Measurements from ENCODE around the gene PACSIN2.

The PACSIN2 gene

DNA sequence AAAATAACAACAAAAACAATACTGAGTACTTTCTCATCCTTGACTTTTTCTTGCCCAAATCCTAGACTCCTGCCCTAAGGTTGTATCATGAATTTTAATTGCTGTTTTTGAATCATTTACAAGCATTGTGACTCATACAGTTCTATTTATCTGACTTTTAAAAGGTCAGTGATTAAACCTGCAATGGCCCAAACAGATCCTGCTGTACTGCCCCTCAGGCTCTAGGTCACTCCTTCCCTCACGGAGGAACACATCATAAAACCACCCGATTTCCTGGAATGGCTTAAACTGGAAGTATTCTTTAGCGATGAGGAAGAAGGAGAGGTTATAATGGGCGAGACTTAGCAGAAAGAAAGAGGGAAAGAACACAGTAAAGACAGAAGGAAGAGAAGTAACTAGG lies 170.2 kb downstream of the PACSIN2 start:
- Histone ChIP-seq H3K4me3 (replicated peaks; ENCODE audit: insufficient read depth, low read length) (no peak overlapping the region), H3K27me3 (ENCODE audit: insufficient read depth, poor library complexity, severe bottlenecking) (no peaks in the 10 kb centered on the region), H3K27ac (replicated peaks) (no peak overlapping the region)
- no peak for TF ChIP-seq POLR2AphosphoS5 (IDR thresholded peaks at IDR 0.05; ENCODE audit: low read depth)
- TF ChIP-seq, protein P1, sequence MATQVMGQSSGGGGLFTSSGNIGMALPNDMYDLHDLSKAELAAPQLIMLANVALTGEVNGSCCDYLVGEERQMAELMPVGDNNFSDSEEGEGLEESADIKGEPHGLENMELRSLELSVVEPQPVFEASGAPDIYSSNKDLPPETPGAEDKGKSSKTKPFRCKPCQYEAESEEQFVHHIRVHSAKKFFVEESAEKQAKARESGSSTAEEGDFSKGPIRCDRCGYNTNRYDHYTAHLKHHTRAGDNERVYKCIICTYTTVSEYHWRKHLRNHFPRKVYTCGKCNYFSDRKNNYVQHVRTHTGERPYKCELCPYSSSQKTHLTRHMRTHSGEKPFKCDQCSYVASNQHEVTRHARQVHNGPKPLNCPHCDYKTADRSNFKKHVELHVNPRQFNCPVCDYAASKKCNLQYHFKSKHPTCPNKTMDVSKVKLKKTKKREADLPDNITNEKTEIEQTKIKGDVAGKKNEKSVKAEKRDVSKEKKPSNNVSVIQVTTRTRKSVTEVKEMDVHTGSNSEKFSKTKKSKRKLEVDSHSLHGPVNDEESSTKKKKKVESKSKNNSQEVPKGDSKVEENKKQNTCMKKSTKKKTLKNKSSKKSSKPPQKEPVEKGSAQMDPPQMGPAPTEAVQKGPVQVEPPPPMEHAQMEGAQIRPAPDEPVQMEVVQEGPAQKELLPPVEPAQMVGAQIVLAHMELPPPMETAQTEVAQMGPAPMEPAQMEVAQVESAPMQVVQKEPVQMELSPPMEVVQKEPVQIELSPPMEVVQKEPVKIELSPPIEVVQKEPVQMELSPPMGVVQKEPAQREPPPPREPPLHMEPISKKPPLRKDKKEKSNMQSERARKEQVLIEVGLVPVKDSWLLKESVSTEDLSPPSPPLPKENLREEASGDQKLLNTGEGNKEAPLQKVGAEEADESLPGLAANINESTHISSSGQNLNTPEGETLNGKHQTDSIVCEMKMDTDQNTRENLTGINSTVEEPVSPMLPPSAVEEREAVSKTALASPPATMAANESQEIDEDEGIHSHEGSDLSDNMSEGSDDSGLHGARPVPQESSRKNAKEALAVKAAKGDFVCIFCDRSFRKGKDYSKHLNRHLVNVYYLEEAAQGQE (IDR thresholded peaks at IDR 0.05; ENCODE audit: insufficient replicate concordance, low read depth): no peak
- TF ChIP-seq GABPA (IDR thresholded peaks at IDR 0.05; ENCODE audit: low read depth): no peak
- no peak for DNase-seq (ENCODE audit: low read depth in 1 of 2, low spot score in 1 of 2)

DNA sequence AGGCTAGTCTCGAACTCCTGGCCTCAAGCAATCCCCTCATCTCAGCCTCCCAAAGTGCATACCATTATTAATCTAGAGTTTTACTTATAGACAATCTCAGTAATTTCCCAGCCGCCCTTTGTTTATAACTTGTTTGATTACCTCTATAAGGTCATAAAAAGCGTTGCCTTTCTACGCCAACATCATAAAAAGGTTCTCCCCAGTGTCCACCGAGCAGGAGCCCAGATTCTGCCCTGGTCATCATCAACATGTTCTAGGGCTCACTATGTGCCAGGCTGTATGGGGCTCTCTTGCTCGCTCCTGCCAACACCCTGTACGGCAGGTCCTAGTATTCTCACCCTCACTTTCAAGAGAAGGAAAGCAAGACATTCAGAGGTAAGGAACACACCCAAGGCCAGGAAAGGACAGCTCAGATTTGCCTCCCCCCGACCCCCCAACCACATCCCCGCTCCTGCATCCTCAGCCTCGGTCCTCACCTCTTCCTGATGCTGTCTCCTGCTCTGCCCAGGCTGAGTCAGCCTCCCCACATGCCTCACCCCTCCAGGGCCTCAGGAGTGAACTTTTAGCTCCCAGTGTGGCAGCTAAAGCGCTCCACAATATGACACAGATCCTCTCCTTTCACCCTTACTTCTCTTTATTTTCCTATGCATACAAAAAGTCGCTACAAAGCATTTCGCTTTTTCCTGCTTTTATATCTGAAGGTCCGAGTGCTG lies 172.1 kb downstream of the PACSIN2 start:
- no peak for DNase-seq (ENCODE audit: low read depth in 1 of 2, low spot score in 1 of 2)
- no peak overlapping the region for H3K4me3 ChIP-seq (replicated peaks; ENCODE audit: insufficient read depth, low read length)
- H3K27me3 ChIP-seq (ENCODE audit: insufficient read depth, poor library complexity, severe bottlenecking): no peaks in the 10 kb centered on the region
- TF ChIP-seq POLR2AphosphoS5 (IDR thresholded peaks at IDR 0.05; ENCODE audit: low read depth): no peak
- TF ChIP-seq, protein P2, sequence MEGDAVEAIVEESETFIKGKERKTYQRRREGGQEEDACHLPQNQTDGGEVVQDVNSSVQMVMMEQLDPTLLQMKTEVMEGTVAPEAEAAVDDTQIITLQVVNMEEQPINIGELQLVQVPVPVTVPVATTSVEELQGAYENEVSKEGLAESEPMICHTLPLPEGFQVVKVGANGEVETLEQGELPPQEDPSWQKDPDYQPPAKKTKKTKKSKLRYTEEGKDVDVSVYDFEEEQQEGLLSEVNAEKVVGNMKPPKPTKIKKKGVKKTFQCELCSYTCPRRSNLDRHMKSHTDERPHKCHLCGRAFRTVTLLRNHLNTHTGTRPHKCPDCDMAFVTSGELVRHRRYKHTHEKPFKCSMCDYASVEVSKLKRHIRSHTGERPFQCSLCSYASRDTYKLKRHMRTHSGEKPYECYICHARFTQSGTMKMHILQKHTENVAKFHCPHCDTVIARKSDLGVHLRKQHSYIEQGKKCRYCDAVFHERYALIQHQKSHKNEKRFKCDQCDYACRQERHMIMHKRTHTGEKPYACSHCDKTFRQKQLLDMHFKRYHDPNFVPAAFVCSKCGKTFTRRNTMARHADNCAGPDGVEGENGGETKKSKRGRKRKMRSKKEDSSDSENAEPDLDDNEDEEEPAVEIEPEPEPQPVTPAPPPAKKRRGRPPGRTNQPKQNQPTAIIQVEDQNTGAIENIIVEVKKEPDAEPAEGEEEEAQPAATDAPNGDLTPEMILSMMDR (IDR thresholded peaks at IDR 0.05; ENCODE audit: insufficient read depth, low read length): no peak
- TF ChIP-seq SPI1 (IDR thresholded peaks at IDR 0.05; ENCODE audit: borderline replicate concordance, low read depth): no peak
- TF ChIP-seq, protein P1 (IDR thresholded peaks at IDR 0.05; ENCODE audit: insufficient replicate concordance, low read depth): no peak
- TF ChIP-seq GABPA (IDR thresholded peaks at IDR 0.05; ENCODE audit: low read depth): no peak
- no peak overlapping the region for H3K27ac ChIP-seq (replicated peaks)

DNA sequence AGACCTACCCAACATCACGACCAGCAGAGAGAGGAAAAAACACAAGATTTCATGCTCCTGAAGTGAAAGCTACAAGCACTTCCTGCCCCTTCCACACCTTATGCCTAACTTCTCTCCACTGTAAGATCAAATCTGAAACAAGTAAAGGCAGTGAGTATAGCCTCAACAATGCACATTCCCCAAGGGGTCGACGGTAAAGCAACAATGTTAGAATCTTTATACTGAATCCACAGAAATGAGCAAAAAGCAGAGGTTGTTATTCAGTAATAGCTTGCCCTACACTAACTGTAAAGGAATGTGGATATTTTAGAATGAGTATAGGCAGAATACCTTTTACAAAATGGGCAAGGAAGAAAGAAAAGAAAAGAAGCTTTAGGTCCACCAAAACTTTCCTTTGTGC lies 173.5 kb downstream of the PACSIN2 start:
- TF ChIP-seq SPI1 (IDR thresholded peaks at IDR 0.05; ENCODE audit: borderline replicate concordance, low read depth): no peak
- TF ChIP-seq, protein P1 (IDR thresholded peaks at IDR 0.05; ENCODE audit: insufficient replicate concordance, low read depth): no peak
- TF ChIP-seq, protein P2 (IDR thresholded peaks at IDR 0.05; ENCODE audit: insufficient read depth, low read length): no peak
- no peak for TF ChIP-seq GABPA (IDR thresholded peaks at IDR 0.05; ENCODE audit: low read depth)
- no peak for TF ChIP-seq POLR2AphosphoS5 (IDR thresholded peaks at IDR 0.05; ENCODE audit: low read depth)
- Histone ChIP-seq H3K4me3 (replicated peaks; ENCODE audit: insufficient read depth, low read length) (no peak overlapping the region), H3K27ac (replicated peaks) (no peak overlapping the region), H3K27me3 (ENCODE audit: insufficient read depth, poor library complexity, severe bottlenecking) (no peaks in the 10 kb centered on the region)
- no peak for DNase-seq (ENCODE audit: low read depth in 1 of 2, low spot score in 1 of 2)
